ENCODE data around the gene FXYD6. TPM values are rescaled to one million over a fixed set of nuclear protein-coding genes. Genes with fewer than 3 reads are reported as not detected.

FXYD6 gene
- total and polyA plus RNA-seq, 4 donors, result 4.7 to 22.5 (median 12.3) TPM

DNA sequence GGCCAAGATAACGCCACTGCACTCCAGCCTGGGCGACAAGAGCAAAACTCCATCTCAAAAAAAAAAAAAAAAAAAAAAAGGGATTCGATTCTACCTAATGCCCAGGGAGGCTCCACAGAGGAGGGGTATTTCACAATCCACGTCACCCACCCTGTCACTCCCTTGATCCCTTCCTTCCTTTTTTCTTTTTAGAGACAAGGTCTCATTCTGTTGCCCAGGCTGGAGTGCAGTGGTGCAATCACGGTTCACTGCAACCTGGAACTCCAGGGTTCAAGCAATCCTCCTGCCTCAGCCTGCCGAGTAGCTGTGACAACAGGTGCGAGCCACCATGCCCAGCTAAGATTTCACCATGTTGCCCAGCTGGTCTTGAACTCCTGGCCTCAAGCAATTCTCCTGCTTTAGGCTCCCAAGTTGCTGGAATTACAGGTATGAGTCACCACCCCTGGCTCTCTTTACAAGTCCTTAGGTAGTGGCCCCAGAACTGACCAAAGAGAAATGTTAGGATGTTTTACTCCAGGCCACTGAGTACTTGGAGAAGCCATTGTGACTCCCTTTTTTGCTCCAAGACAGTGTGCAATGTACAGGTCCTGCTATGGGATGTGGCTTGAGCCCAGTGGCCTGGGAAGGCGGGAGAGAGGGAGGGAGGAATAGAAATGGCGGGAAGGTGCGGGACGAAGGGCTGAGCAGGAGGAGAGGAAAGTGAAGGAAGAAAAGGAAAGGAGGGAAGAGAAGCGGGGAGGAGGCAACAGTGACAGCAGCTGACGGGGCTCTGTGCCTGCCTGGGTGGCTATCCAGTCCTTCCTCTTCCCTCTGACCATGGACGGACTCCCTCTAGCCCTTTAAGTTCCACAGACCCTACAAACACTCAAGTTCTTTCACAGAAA is 40.1 kb downstream of the FXYD6 start:
- Histone ChIP-seq H3K9me3 (ENCODE audit: control insufficient read depth in 4 of 4, low read length in 3 of 4) (no peaks in the 10 kb centered on the region), H3K27ac (ENCODE audit: low read depth in 1 of 2, low read length in 2 of 2) (no peak overlapping the region), H3K9ac (ENCODE audit: low read depth in 1 of 2, low read length in 2 of 2) (no peak overlapping the region), H3K4me1 (ENCODE audit: control insufficient read depth in 4 of 4, insufficient read depth in 4 of 4, low read length in 3 of 4) (no peaks in the 10 kb centered on the region), H3K27me3 (ENCODE audit: control insufficient read depth in 4 of 4, insufficient read depth in 4 of 4, low read length in 3 of 4) (no peaks in the 10 kb centered on the region), H3K36me3 (ENCODE audit: control insufficient read depth in 4 of 4, insufficient read depth in 3 of 4, low read depth in 1 of 4, low read length in 3 of 4) (no peaks in the 10 kb centered on the region), H3K4me3 (ENCODE audit: low read depth in 1 of 3, low read length in 3 of 3) (no peak overlapping the region)
- DNase-seq (ENCODE audit: low spot score), result peak; percentile 31
- WGBS, result 85% methylated on average over 14 of the region's 14 CpGs
- TF ChIP-seq FOXA1 (IDR thresholded peaks at IDR 0.05) (no peak), EGR1 (IDR thresholded peaks at IDR 0.05; ENCODE audit: low read depth in 2 of 2) (no peak), JUND (IDR thresholded peaks at IDR 0.05) (no peak), HNF4A (conservative IDR thresholded peaks at IDR 0.05) (no peak), HNF4G (IDR thresholded peaks at IDR 0.05) (no peak), TAF1 (conservative IDR thresholded peaks at IDR 0.05) (no peak), FOXA2 (IDR thresholded peaks at IDR 0.05) (no peak), GABPA (IDR thresholded peaks at IDR 0.05 in 1 of 2, conservative IDR thresholded peaks at IDR 0.05 in 1 of 2) (no peak)
- TF ChIP-seq, protein P1, sequence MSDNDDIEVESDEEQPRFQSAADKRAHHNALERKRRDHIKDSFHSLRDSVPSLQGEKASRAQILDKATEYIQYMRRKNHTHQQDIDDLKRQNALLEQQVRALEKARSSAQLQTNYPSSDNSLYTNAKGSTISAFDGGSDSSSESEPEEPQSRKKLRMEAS (IDR thresholded peaks at IDR 0.05), result no peak
- TF ChIP-seq, protein P2, sequence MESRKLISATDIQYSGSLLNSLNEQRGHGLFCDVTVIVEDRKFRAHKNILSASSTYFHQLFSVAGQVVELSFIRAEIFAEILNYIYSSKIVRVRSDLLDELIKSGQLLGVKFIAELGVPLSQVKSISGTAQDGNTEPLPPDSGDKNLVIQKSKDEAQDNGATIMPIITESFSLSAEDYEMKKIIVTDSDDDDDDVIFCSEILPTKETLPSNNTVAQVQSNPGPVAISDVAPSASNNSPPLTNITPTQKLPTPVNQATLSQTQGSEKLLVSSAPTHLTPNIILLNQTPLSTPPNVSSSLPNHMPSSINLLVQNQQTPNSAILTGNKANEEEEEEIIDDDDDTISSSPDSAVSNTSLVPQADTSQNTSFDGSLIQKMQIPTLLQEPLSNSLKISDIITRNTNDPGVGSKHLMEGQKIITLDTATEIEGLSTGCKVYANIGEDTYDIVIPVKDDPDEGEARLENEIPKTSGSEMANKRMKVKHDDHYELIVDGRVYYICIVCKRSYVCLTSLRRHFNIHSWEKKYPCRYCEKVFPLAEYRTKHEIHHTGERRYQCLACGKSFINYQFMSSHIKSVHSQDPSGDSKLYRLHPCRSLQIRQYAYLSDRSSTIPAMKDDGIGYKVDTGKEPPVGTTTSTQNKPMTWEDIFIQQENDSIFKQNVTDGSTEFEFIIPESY (IDR thresholded peaks at IDR 0.05), result no peak
- TF ChIP-seq, protein P3, sequence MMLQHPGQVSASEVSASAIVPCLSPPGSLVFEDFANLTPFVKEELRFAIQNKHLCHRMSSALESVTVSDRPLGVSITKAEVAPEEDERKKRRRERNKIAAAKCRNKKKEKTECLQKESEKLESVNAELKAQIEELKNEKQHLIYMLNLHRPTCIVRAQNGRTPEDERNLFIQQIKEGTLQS (IDR thresholded peaks at IDR 0.05), result no peak

DNA sequence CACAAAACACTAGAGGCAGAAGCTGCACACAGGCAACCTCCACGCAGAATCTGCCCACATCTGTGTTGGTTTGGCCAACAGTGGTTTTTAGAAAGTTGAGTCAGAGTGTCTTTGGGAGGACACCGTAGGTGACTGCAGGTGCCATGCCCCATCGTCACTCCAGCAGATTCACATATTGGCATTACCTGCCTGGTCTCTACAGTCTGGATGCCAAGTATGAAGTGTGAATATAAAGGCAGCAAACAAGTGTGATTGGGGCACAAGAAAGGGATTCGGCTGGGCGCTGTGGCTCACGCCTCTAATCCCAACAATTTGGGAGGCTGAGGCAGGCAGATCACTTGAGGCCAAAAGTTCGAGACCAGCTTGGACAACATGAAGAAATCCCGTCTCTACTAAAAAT is 40.9 kb downstream of the FXYD6 start:
- Histone ChIP-seq H3K4me1 (ENCODE audit: control insufficient read depth in 4 of 4, insufficient read depth in 4 of 4, low read length in 3 of 4) (no peaks in the 10 kb centered on the region), H3K36me3 (ENCODE audit: control insufficient read depth in 4 of 4, insufficient read depth in 3 of 4, low read depth in 1 of 4, low read length in 3 of 4) (no peaks in the 10 kb centered on the region), H3K9ac (ENCODE audit: low read depth in 1 of 2, low read length in 2 of 2) (no peak overlapping the region), H3K27ac (ENCODE audit: low read depth in 1 of 2, low read length in 2 of 2) (no peak overlapping the region), H3K9me3 (ENCODE audit: control insufficient read depth in 4 of 4, low read length in 3 of 4) (no peaks in the 10 kb centered on the region), H3K27me3 (ENCODE audit: control insufficient read depth in 4 of 4, insufficient read depth in 4 of 4, low read length in 3 of 4) (no peaks in the 10 kb centered on the region), H3K4me3 (ENCODE audit: low read depth in 1 of 3, low read length in 3 of 3) (no peak overlapping the region)
- no peak for DNase-seq (ENCODE audit: low spot score)
- TF ChIP-seq JUND (IDR thresholded peaks at IDR 0.05) (no peak), RAD21 (IDR thresholded peaks at IDR 0.05) (no peak), HNF4G (IDR thresholded peaks at IDR 0.05) (no peak), FOXA1 (IDR thresholded peaks at IDR 0.05) (no peak), EGR1 (IDR thresholded peaks at IDR 0.05; ENCODE audit: low read depth in 2 of 2) (no peak), FOXA2 (IDR thresholded peaks at IDR 0.05) (no peak), YY1 (IDR thresholded peaks at IDR 0.05) (no peak), GABPA (IDR thresholded peaks at IDR 0.05 in 1 of 2, conservative IDR thresholded peaks at IDR 0.05 in 1 of 2) (no peak), HNF4A (conservative IDR thresholded peaks at IDR 0.05) (no peak), RXRA (IDR thresholded peaks at IDR 0.05) (no peak), SP1 (IDR thresholded peaks at IDR 0.05) (no peak)
- TF ChIP-seq, protein P4, sequence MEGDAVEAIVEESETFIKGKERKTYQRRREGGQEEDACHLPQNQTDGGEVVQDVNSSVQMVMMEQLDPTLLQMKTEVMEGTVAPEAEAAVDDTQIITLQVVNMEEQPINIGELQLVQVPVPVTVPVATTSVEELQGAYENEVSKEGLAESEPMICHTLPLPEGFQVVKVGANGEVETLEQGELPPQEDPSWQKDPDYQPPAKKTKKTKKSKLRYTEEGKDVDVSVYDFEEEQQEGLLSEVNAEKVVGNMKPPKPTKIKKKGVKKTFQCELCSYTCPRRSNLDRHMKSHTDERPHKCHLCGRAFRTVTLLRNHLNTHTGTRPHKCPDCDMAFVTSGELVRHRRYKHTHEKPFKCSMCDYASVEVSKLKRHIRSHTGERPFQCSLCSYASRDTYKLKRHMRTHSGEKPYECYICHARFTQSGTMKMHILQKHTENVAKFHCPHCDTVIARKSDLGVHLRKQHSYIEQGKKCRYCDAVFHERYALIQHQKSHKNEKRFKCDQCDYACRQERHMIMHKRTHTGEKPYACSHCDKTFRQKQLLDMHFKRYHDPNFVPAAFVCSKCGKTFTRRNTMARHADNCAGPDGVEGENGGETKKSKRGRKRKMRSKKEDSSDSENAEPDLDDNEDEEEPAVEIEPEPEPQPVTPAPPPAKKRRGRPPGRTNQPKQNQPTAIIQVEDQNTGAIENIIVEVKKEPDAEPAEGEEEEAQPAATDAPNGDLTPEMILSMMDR (IDR thresholded peaks at IDR 0.05; ENCODE audit: low read depth, low read length, missing input control), result no peak
- TF ChIP-seq, protein P5, sequence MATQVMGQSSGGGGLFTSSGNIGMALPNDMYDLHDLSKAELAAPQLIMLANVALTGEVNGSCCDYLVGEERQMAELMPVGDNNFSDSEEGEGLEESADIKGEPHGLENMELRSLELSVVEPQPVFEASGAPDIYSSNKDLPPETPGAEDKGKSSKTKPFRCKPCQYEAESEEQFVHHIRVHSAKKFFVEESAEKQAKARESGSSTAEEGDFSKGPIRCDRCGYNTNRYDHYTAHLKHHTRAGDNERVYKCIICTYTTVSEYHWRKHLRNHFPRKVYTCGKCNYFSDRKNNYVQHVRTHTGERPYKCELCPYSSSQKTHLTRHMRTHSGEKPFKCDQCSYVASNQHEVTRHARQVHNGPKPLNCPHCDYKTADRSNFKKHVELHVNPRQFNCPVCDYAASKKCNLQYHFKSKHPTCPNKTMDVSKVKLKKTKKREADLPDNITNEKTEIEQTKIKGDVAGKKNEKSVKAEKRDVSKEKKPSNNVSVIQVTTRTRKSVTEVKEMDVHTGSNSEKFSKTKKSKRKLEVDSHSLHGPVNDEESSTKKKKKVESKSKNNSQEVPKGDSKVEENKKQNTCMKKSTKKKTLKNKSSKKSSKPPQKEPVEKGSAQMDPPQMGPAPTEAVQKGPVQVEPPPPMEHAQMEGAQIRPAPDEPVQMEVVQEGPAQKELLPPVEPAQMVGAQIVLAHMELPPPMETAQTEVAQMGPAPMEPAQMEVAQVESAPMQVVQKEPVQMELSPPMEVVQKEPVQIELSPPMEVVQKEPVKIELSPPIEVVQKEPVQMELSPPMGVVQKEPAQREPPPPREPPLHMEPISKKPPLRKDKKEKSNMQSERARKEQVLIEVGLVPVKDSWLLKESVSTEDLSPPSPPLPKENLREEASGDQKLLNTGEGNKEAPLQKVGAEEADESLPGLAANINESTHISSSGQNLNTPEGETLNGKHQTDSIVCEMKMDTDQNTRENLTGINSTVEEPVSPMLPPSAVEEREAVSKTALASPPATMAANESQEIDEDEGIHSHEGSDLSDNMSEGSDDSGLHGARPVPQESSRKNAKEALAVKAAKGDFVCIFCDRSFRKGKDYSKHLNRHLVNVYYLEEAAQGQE (IDR thresholded peaks at IDR 0.05), result no peak
- TF ChIP-seq, protein P3 (IDR thresholded peaks at IDR 0.05), result no peak
- 93% methylated on average over 8 of the region's 8 CpGs for WGBS
